ENCODE measurements around the gene DDHD1. TPM values are rescaled to one million over a fixed set of nuclear protein-coding genes. Genes with fewer than 3 reads are reported as not detected.
A peak's percentile ranks its signal among the peaks of the same experiment; 100 is the strongest.

DDHD1 gene
- polyA plus RNA-seq, 2 of the 4 experiments (the other 2 are of a cell fraction): 6.2 to 12.3 TPM

GRCh38 chr14:53016491-53016890 lies 136.6 kb downstream of the DDHD1 start:
- Histone ChIP-seq H3K4me1 (peaks cover 4% of the 10 kb centered on the region; the same call in 2 of the 3 replicates), H3K27ac (no peak overlapping the region), H3K4me2 (no peak overlapping the region), H3K4me3 (no peak overlapping the region), H3K9me3 (no peaks in the 10 kb centered on the region)
- CTCF ChIA-PET: no interaction called here
- POLR2A ChIA-PET: no interaction called here
- ATAC-seq (no peak), FAIRE-seq (no peak), DNase-seq (ENCODE audit: low read depth in 1 of 2, low spot score in 1 of 2) (no peak)
- WGBS (ENCODE audit: missing lambda C conversion rate): 51% methylated on average over 2 of the region's 2 CpGs
- TF ChIP-seq NR3C1 (IDR thresholded peaks at IDR 0.05): no peak
- TF ChIP-seq REST (IDR thresholded peaks at IDR 0.05): no peak
- TF ChIP-seq KDM1A (IDR thresholded peaks at IDR 0.05; ENCODE audit: low read depth): no peak
- no peak for TF ChIP-seq NFE2L2 (conservative IDR thresholded peaks at IDR 0.05; ENCODE audit: low read length)
- TF ChIP-seq SREBF2 (IDR thresholded peaks at IDR 0.05): no peak
- TF ChIP-seq MAFK (IDR thresholded peaks at IDR 0.05; ENCODE audit: partially characterized antibody): no peak
- no peak for TF ChIP-seq CBX2 (IDR thresholded peaks at IDR 0.05; ENCODE audit: borderline replicate concordance, low read depth)
- TF ChIP-seq EHF (CRISPR knock-in tag; IDR thresholded peaks at IDR 0.05): no peak
- TF ChIP-seq ATOH8 (CRISPR knock-in tag; IDR thresholded peaks at IDR 0.05; ENCODE audit: low read depth): no peak
- TF ChIP-seq HOXA7 (CRISPR knock-in tag; IDR thresholded peaks at IDR 0.05): no peak
- no peak for TF ChIP-seq E2F6 (IDR thresholded peaks at IDR 0.05; ENCODE audit: borderline replicate concordance, low read depth)
- TF ChIP-seq KDM5A (IDR thresholded peaks at IDR 0.05): no peak
- TF ChIP-seq CBX8 (IDR thresholded peaks at IDR 0.05): no peak
- no peak for TF ChIP-seq HDAC2 (IDR thresholded peaks at IDR 0.05)
- TF ChIP-seq EP300 (IDR thresholded peaks at IDR 0.05): no peak

DNA sequence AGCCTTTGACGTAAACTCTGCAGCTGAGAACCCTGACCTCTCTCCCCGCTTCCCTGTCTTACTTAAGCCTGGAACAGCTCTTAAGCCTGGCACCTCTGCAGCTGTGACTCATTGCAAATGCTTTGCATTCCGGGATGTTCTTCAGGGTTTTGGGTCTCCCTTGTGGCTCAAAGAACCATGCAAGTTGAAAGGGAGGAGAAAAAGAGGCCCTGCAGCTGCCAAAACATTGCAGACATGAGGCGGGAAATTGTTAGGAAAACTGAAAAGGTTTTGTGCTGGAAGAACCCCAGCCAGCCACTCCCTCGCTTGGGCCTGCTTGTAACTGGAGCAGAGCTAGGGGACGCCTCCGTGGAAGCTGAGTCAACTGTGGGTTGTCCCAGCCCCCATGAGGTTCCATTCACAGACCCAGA lies 142.1 kb downstream of the DDHD1 start:
- Histone ChIP-seq H3K27ac (peak overlapping the region; percentile 58 to 73; a peak in 5 of 6 replicates), H3K9me3 (no peaks in the 10 kb centered on the region), H3K4me3 (no peak overlapping the region), H3K4me2 (peak overlapping the region; percentile 73), H3K4me1 (peaks cover 22% of the 10 kb centered on the region)
- FAIRE-seq (peak; percentile 61), ATAC-seq (peak; percentile 93 to 95), DNase-seq (ENCODE audit: low read depth in 1 of 2, low spot score in 1 of 2) (peak; percentile 61 to 66)
- CTCF ChIA-PET: interaction anchor here (1.3 to 2.3 kb wide), 3 partner anchors 10 to 59 kb away, joined by 3 to 8 read pairs (median 4); partner anchors contain the start of gene FERMT2
- 20% methylated on average over 7 of the region's 7 CpGs for WGBS (ENCODE audit: missing lambda C conversion rate)
- POLR2A ChIA-PET: interaction anchor here (1.2 kb wide), 1 partner anchor 60 kb away, joined by 4 read pairs; the partner anchor contains the start of gene FERMT2
- TF ChIP-seq TP53 (CRISPR knock-in tag; IDR thresholded peaks at IDR 0.05) (no peak), RAD21 (conservative IDR thresholded peaks at IDR 0.05 in 1 of 2, IDR thresholded peaks at IDR 0.05 in 1 of 2) (peak in 1 of 2 experiments; percentile 14; a peak in 1 of 5 replicates), ESRRA (IDR thresholded peaks at IDR 0.05; ENCODE audit: borderline replicate concordance, low read length) (no peak), NR3C1 (IDR thresholded peaks at IDR 0.05) (no peak), GATA3 (IDR thresholded peaks at IDR 0.05; ENCODE audit: borderline replicate concordance) (0 out of 2 replicates have a peak, but pooled peaks have one; percentile 28), CBX8 (IDR thresholded peaks at IDR 0.05) (no peak), CEBPB (IDR thresholded peaks at IDR 0.05) (peak in 1 of 2 experiments; percentile 39; a peak in 1 of 4 replicates), HDAC2 (IDR thresholded peaks at IDR 0.05) (no peak), E2F6 (IDR thresholded peaks at IDR 0.05; ENCODE audit: borderline replicate concordance, low read depth) (peak; percentile 26; the same call in 1 of the 2 replicates), TFCP2L1 (CRISPR knock-in tag; IDR thresholded peaks at IDR 0.05) (no peak), JUN (IDR thresholded peaks at IDR 0.05) (0 out of 5 replicates have a peak, but pooled peaks of 1 of the 2 experiments have one; percentile 20), FOSL2 (IDR thresholded peaks at IDR 0.05) (peak; percentile 51), FOSL2 (CRISPR knock-in tag; IDR thresholded peaks at IDR 0.05) (peak; percentile 73)
- TF ChIP-seq, protein P1, sequence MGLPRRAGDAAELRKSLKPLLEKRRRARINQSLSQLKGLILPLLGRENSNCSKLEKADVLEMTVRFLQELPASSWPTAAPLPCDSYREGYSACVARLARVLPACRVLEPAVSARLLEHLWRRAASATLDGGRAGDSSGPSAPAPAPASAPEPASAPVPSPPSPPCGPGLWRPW (IDR thresholded peaks at IDR 0.05): no peak
- TF ChIP-seq, protein P2, sequence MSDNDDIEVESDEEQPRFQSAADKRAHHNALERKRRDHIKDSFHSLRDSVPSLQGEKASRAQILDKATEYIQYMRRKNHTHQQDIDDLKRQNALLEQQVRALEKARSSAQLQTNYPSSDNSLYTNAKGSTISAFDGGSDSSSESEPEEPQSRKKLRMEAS (IDR thresholded peaks at IDR 0.05): peak; percentile 47; the same call in 1 of the 2 replicates

Data from A549 (cell line).